GM12872 (cell line): Measurements from ENCODE around the gene GSTT4.

Experiments
- TF ChIP-seq, protein P1 (sequence below): IDR thresholded peaks from 3 replicates; pipeline ENCODE4 v1.5.1; 2011; ENCODE audit warnings: low read depth, mild to moderate bottlenecking, low read length, moderate library complexity; ENCODE audit not compliant: insufficient read depth

GSTT4 gene

DNA sequence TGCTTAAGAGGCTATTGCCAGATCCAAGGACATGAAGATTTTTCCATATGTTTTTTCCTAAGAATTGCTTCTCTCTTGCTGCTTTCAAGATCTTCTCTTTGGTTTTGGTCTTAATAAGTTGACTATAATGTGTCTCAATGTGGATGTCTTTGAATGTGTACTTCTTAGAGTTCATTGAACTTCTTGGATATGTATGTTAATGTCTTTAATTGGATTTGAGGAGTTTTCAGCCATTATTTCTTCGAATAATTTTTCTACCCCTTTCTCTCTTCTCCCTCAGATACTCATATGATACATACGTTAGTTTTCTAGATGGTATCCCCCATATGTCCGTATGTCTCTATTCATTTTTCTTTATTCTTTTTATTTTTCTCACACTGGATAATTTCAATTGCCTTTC, 19.1 kb upstream of the GSTT4 start:
- TF ChIP-seq, protein P1, sequence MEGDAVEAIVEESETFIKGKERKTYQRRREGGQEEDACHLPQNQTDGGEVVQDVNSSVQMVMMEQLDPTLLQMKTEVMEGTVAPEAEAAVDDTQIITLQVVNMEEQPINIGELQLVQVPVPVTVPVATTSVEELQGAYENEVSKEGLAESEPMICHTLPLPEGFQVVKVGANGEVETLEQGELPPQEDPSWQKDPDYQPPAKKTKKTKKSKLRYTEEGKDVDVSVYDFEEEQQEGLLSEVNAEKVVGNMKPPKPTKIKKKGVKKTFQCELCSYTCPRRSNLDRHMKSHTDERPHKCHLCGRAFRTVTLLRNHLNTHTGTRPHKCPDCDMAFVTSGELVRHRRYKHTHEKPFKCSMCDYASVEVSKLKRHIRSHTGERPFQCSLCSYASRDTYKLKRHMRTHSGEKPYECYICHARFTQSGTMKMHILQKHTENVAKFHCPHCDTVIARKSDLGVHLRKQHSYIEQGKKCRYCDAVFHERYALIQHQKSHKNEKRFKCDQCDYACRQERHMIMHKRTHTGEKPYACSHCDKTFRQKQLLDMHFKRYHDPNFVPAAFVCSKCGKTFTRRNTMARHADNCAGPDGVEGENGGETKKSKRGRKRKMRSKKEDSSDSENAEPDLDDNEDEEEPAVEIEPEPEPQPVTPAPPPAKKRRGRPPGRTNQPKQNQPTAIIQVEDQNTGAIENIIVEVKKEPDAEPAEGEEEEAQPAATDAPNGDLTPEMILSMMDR: no peak

DNA sequence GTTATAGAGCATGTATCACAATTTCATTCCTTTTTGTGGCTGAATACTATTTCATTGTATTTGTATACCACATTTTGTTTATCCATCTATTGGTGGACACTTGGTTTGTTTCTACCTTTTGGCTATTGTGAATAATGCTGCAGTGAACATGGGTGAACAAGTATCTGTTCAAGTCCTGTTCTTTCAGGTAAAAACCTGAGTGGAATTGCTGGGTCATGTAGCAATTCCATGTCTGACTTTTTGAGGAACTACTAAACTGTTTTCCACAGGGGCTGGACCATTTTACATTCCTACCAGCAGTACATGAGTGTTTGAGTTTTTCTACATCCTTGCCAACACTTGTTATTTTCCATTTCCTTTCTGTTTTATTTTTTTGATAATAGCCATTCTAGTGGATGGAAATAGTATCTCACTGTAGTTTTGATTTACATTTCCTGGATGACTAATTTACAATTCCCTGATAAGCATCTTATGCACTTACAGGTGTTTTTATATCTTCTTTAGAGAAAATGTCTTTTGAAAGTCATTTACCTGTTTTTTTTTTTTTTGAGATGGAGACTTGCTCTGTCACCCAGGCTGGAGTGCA, 18.0 kb upstream of the GSTT4 start:
- TF ChIP-seq, protein P1: no peak

DNA sequence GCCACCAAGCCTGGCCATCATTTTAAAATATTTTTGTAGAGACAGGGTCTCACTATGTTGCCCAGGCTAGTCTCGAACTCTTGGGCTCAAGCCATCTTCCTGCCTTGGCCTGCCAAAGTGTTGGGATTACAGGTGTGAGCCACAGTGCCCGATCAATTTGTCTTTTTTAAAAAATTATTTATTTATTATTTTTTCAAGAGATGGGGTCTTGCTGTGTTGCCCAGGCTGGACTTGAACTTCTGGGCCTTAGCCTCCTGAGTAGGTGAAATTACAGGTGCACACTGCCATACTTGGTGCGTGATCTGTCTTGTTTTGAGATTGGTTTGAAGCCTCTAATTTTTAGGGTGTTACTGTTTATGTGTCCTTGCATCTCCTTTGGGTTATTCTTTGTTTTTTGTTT, 16.1 kb upstream of the GSTT4 start:
- TF ChIP-seq, protein P1: no peak

DNA sequence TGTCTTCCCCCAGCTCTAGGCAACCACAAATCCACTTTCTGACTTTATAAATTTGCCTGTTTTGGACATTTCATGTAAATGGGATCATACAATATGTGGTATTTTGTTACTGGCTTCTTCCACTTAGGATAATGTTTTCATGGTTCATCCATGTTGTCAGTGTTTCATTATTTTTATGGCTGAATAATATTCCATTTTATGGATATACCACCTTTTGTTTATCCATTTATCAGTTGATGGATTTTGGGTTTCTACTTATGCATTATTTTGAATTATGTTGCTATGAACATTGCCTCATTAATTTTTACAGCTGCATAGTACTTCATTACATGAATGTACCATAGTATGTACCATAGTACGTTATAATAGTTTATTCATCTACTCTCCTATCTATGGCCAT, 10.9 kb upstream of the GSTT4 start:
- TF ChIP-seq, protein P1: no peak

DNA sequence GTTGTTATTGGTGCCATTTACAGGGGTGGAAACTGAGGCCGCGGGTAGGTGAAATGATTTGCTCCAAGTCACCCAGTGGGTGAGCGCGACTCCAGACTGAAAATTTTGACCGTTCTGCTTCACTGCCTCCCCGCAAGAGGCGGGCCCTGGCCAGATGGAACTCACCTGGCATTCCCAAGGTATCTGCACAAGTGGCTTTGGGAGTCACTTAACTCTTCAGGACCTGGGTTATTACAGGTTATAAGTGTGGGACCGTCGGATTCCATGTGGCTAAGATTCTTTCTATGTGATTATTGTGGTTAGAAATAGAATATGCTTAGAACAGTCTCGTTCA, 6.4 kb upstream of the GSTT4 start:
- TF ChIP-seq, protein P1: no peak

DNA sequence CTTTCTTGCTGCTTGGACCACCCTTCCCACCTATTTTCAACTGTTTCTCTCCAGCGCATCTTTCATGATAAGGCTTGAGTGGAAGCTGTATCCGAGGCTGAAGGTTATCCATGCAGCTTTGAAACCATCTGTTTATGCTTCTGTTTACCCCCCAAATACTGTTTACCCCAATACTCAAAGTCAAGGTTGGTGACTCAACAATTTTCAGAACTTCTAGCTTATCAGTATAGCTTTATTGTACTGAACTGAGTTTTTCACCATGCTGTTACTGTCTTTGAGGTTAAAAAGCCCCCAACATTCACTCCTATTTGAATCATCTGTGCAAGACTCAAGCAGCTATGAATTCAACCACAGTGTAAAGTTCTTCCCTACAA, 4.8 kb upstream of the GSTT4 start:
- TF ChIP-seq, protein P1: no peak

DNA sequence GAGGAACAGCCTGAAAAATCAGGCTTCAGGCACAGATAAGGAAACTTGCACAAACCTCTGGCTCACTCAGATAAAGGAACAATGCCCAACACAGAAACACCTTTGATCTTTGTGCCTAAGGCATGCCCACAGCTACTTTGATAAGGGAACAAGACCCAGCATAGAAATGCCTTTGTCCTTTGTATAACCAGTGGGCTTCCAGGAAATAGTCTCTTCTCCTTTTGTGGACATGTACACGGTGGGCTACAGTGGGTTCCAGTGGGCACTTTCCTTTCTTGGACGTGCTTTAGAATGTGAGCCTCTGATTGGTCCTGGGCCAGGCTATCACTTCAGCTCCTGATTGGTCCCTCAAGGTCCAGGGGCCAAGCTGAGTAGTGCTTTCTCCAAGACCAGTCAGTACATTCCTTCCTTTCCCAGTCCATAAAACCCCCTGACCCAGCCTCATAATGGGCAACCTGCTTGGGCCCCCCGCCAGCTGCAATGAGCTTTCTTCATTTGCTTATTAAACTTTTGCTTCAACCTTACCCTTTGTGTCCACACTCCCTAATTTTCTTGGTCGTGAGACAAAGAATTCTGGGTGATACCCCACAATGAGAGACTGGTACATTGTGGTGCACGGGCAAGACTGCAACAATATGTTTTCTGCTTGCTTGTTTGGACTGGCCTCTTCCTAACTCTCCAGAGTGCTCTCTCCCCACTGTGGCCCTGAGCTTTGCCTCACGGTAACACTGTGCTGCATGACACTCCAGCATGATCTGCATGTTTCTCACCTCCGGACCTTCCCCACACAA, 4.2 kb upstream of the GSTT4 start:
- TF ChIP-seq, protein P1: no peak
